Ishikawa (cell line): ENCODE results near the gene NR5A2.
A peak's percentile ranks its signal among the peaks of the same experiment; 100 is the strongest.

ENCODE experiments used
- NFIC ChIP-seq: IDR thresholded peaks from 2 replicates; pipeline ENCODE4 v1.6.1; 2012
- TAF1 ChIP-seq: IDR thresholded peaks from 2 replicates; pipeline ENCODE4 v1.6.1; 2012; ENCODE audit warnings: low read depth, mild to moderate bottlenecking

- TF ChIP-seq TAF1 (no peak), NFIC (peak; percentile 29; the same call in 1 of the 2 replicates)
Observed at GRCh38 chr1:200038981-200039848, 11.7 kb downstream of the NR5A2 start.
